GM11168 (cell line): ENCODE data around the gene AMER1.

Experiments used
- in situ Hi-C: fragments of 300-500 bp; cut with MboI; formaldehyde crosslinking; loops from one replicate; pipeline ENCODE4 v1.12.0; 2022; ENCODE audit warnings: low sequenced_read_pairs; ENCODE audit not compliant: unreplicated experiment

AMER1 gene

GRCh38 chrX:64205441-64205734, at the start of gene AMER1:
AMER1 (minus strand) TSS chrX:64205708; CDS start chrX:64193286, 12,422 bp downstream.
- in situ Hi-C loops, result loop anchor here (25.0 kb wide), 1 partner anchor 182 kb away; the partner anchor contains the start of gene MTMR8

GRCh38 chrX:64230123-64230970, 24.8 kb upstream of the AMER1 start, which contains the start of gene ASB12:
ASB12 (minus strand) TSS chrX:64230607; CDS start chrX:64225650, 4,957 bp downstream.
- in situ Hi-C loops, result no loop called here

- in situ Hi-C loops, result no loop called here
Measured at GRCh38 chrX:64229154-64229553, 23.6 kb upstream of the AMER1 start.

- in situ Hi-C loops, result loop anchor here (25.0 kb wide), 1 partner anchor 169 kb away; the partner anchor contains the start of gene MTMR8
Measured at GRCh38 chrX:64218023-64218422, 12.5 kb upstream of the AMER1 start.

- in situ Hi-C loops, result loop anchor here (25.0 kb wide), 1 partner anchor 173 kb away; the partner anchor contains the start of gene MTMR8
Measured at GRCh38 chrX:64213989-64214388, 8.5 kb upstream of the AMER1 start.

- in situ Hi-C loops, result loop anchor here (25.0 kb wide), 1 partner anchor 181 kb away; the partner anchor contains the start of gene MTMR8
Measured at GRCh38 chrX:64206556-64207162, 1.2 kb upstream of the AMER1 start.

- in situ Hi-C loops, result loop anchor here (25.0 kb wide), 1 partner anchor 181 kb away; the partner anchor contains the start of gene MTMR8
Measured at GRCh38 chrX:64205735-64206501, 410 bp upstream of the AMER1 start.

- in situ Hi-C loops, result loop anchor here (25.0 kb wide), 1 partner anchor 182 kb away; the partner anchor contains the start of gene MTMR8
Measured at GRCh38 chrX:64204701-64205440, 637 bp downstream of the AMER1 start.

GRCh38 chrX:64204252-64204651, 1.3 kb downstream of the AMER1 start:
- in situ Hi-C loops, result loop anchor here (25.0 kb wide), 1 partner anchor 183 kb away; the partner anchor contains the start of gene MTMR8

- in situ Hi-C loops, result loop anchor here (25.0 kb wide), 1 partner anchor 184 kb away; the partner anchor contains the start of gene MTMR8
Measured at GRCh38 chrX:64202808-64203325, 2.6 kb downstream of the AMER1 start.

GRCh38 chrX:64198036-64198435, 7.5 kb downstream of the AMER1 start:
- in situ Hi-C loops, result no loop called here

GRCh38 chrX:64196606-64197005, 8.9 kb downstream of the AMER1 start:
- in situ Hi-C loops, result no loop called here

GRCh38 chrX:64195862-64196261, 9.6 kb downstream of the AMER1 start:
- in situ Hi-C loops, result no loop called here

- in situ Hi-C loops, result no loop called here
Measured at GRCh38 chrX:64192673-64193072, 12.8 kb downstream of the AMER1 start.

- in situ Hi-C loops, result no loop called here
Measured at GRCh38 chrX:64192040-64192439, 13.5 kb downstream of the AMER1 start.

GRCh38 chrX:64191281-64192010, 14.1 kb downstream of the AMER1 start:
- in situ Hi-C loops, result no loop called here

- in situ Hi-C loops, result no loop called here
Measured at GRCh38 chrX:64190136-64190740, 15.3 kb downstream of the AMER1 start.

GRCh38 chrX:64188901-64189300, 16.6 kb downstream of the AMER1 start:
- in situ Hi-C loops, result no loop called here
